ENCODE results near the gene DSN1. TPM values are rescaled to one million over a fixed set of nuclear protein-coding genes. Genes with fewer than 3 reads are reported as not detected.

DSN1 gene
- total RNA-seq, 1 experiment from 2014 or later = 27.9 TPM

DNA sequence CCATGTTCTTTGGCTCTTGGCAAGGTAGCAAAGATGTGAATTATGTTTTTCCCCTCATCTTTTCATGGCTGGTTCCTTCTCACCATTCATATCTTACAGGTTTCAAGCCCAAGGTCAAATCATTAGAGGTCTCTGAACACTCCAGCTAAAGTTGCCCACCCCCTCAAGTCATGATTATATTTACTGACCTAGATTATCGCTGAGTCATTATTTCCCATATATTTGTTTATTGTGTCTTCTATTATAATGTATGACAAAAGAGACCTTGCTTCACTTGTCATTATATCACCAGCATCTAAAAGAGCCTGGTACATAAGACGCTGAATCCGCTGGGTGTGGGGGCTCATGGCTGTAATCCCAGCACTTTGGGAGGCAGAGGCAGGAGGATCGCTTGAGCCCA is 12.4 kb downstream of the DSN1 start:
- ChIA-PET CTCF (interaction anchor here (0.7 kb wide), 1 partner anchor 156 kb away, joined by 3 read pairs; no protein-coding TSS in a partner anchor), POLR2A (no interaction called here), RAD21 (ENCODE audit: low non-redundant PET in 1 of 2, low total read pairs in 2 of 2, uncharacterized antibody in 2 of 2, unreplicated experiment in 2 of 2) (no interaction called here)
- H3K4me2 ChIP-seq (ENCODE audit: low read length) = no peak overlapping the region
- DNase-seq (ENCODE audit: low read depth, low spot score) (no peak), ATAC-seq (no peak)
- no peak overlapping the region for H3K4me3 ChIP-seq (replicated peaks in 1 of 2; ENCODE audit: low read depth in 1 of 2, low read length in 2 of 2)
- H2AFZ ChIP-seq (ENCODE audit: low read depth, low read length, poor library complexity, severe bottlenecking) = no peak overlapping the region
- no peak overlapping the region for H3K27ac ChIP-seq (ENCODE audit: low read depth, low read length)
- H4K20me1 ChIP-seq (ENCODE audit: insufficient read depth) = no peaks in the 10 kb centered on the region
- intact Hi-C loops (cut with micrococcal nuclease) = no loop called here
- no peaks in the 10 kb centered on the region for H3K9me2 ChIP-seq (ENCODE audit: insufficient read depth)
- no peaks in the 10 kb centered on the region for H3K9me3 ChIP-seq (ENCODE audit: control insufficient read depth in 1 of 2, insufficient read depth in 1 of 2, low read depth in 1 of 2, low read length in 2 of 2)
- no TSS peak for BruUV-seq (replicated peaks)
- H3K27me3 ChIP-seq (ENCODE audit: insufficient read depth, low read length) = no peaks in the 10 kb centered on the region
- no peaks in the 10 kb centered on the region for H3K4me1 ChIP-seq (ENCODE audit: control insufficient read depth in 1 of 2, insufficient read depth in 2 of 2, low read length in 2 of 2)
- H3K36me3 ChIP-seq (ENCODE audit: control insufficient read depth in 1 of 2, insufficient read depth in 2 of 2, low read length in 2 of 2) = peaks cover 12 to 16% of the 10 kb centered on the region in 2 experiments
- TF ChIP-seq CBX3 (IDR thresholded peaks at IDR 0.05; ENCODE audit: low read depth) = no peak
- no peak for TF ChIP-seq TCF7L2 (IDR thresholded peaks at IDR 0.05; ENCODE audit: borderline replicate concordance, extremely low read depth, insufficient read depth, insufficient read length)
- H3K79me2 ChIP-seq (ENCODE audit: insufficient read depth, low read length) = no peaks in the 10 kb centered on the region
- no peak overlapping the region for H3K9ac ChIP-seq (ENCODE audit: low read length)

DNA sequence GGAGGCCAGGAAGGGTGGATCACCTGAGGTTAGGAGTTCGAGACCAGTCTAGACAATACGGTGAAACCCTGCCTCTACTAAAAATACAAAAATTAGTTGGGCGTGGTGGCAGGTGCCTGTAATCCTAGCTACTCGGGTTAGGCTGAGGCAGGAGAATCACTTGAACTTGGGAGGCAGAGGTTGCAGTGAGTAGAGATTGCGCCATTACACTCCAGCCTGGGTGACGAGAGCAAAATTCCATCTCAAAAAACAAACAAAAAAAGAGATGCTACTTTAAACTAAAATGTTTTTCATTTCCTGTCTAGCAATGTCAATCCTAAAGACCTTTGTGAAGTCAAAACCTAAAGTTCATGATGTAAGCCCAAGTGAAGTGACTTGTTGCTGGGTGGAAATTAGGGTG is 12.9 kb downstream of the DSN1 start:
- Histone ChIP-seq H3K79me2 (ENCODE audit: insufficient read depth, low read length) (no peaks in the 10 kb centered on the region), H3K9ac (ENCODE audit: low read length) (no peak overlapping the region), H3K36me3 (ENCODE audit: control insufficient read depth in 1 of 2, insufficient read depth in 2 of 2, low read length in 2 of 2) (peaks cover 12 to 16% of the 10 kb centered on the region in 2 experiments), H3K9me3 (ENCODE audit: control insufficient read depth in 1 of 2, insufficient read depth in 1 of 2, low read depth in 1 of 2, low read length in 2 of 2) (no peaks in the 10 kb centered on the region), H3K27me3 (ENCODE audit: insufficient read depth, low read length) (no peaks in the 10 kb centered on the region), H2AFZ (ENCODE audit: low read depth, low read length, poor library complexity, severe bottlenecking) (no peak overlapping the region), H3K4me2 (ENCODE audit: low read length) (no peak overlapping the region), H4K20me1 (ENCODE audit: insufficient read depth) (no peaks in the 10 kb centered on the region), H3K9me2 (ENCODE audit: insufficient read depth) (no peaks in the 10 kb centered on the region), H3K27ac (ENCODE audit: low read depth, low read length) (no peak overlapping the region), H3K4me3 (replicated peaks in 1 of 2; ENCODE audit: low read depth in 1 of 2, low read length in 2 of 2) (no peak overlapping the region), H3K4me1 (ENCODE audit: control insufficient read depth in 1 of 2, insufficient read depth in 2 of 2, low read length in 2 of 2) (no peaks in the 10 kb centered on the region)
- intact Hi-C loops (cut with micrococcal nuclease) = no loop called here
- DNase-seq (ENCODE audit: low read depth, low spot score) = no peak
- ChIA-PET CTCF (no interaction called here), POLR2A (no interaction called here), RAD21 (ENCODE audit: low non-redundant PET in 1 of 2, low total read pairs in 2 of 2, uncharacterized antibody in 2 of 2, unreplicated experiment in 2 of 2) (no interaction called here)
- no peak for TF ChIP-seq JUND (IDR thresholded peaks at IDR 0.05)
- no peak for TF ChIP-seq SIN3A (IDR thresholded peaks at IDR 0.05; ENCODE audit: low read depth)
- BruUV-seq (replicated peaks) = no TSS peak
- no peak for ATAC-seq
